ENCODE data around the gene TEX38. TPM values are rescaled to one million over a fixed set of nuclear protein-coding genes. Genes with fewer than 3 reads are reported as not detected.

Gene TEX38
- total and polyA plus RNA-seq, 10 of the 15 experiments (the other 5 are each of a cell fraction or from before 2014, with no cell fraction given) = 0.07 to 0.32 (median 0.15) TPM; not detected in 7

GRCh38 chr1:46646844-46647243, 24.8 kb upstream of the TEX38 start:
- H2AFZ ChIP-seq (ENCODE audit: control insufficient read depth, low read depth, low read length) = no peak overlapping the region
- FAIRE-seq = no peak
- no peak overlapping the region for H3K9ac ChIP-seq (ENCODE audit: control insufficient read depth, insufficient read depth, low read length)
- WGBS (ENCODE audit: insufficient coverage, insufficient replicate concordance, low lambda C conversion rate, missing lambda C conversion rate) = 96% methylated on average over 2 of the region's 2 CpGs
- H3K4me3 ChIP-seq = no peak overlapping the region
- no peaks in the 10 kb centered on the region for H4K20me1 ChIP-seq (ENCODE audit: control insufficient read depth, insufficient read depth)
- ChIA-PET SMC1A (ENCODE audit: uncharacterized antibody, unreplicated experiment) (no interaction called here), CTCF (interaction anchor here (1.6 kb wide), 1 partner anchor 23 kb away, joined by 3 read pairs; no protein-coding TSS in a partner anchor), POLR2A (no interaction called here), RAD21 (ENCODE audit: unreplicated experiment) (no interaction called here)
- no peak overlapping the region for H3K27ac ChIP-seq (ENCODE audit: control insufficient read depth, insufficient read depth)
- no peak overlapping the region for H3K4me2 ChIP-seq (ENCODE audit: control insufficient read depth, insufficient read depth)
- no TSS peak for BruUV-seq (replicated peaks)
- H3K36me3 ChIP-seq (ENCODE audit: control insufficient read depth in 2 of 2, insufficient read depth in 2 of 2, low read length in 1 of 2) = peaks cover 0 to 11% of the 10 kb centered on the region in 2 experiments; a peak in 3 of 4 replicates
- no peaks in the 10 kb centered on the region for H3K79me2 ChIP-seq (ENCODE audit: control insufficient read depth, insufficient read depth, low read length)
- H3K9me3 ChIP-seq (replicated peaks; ENCODE audit: control insufficient read depth, insufficient read depth, low read length) = peaks cover 2% of the 10 kb centered on the region; the same call in 2 of the 3 replicates
- in situ Hi-C loops (cut with MboI) = no loop called here
- no peaks in the 10 kb centered on the region for H3K4me1 ChIP-seq (ENCODE audit: control insufficient read depth, insufficient read depth, low read length)
- no peak for ATAC-seq
- H3K27me3 ChIP-seq (replicated peaks in 1 of 2; ENCODE audit: control insufficient read depth in 2 of 2, insufficient read depth in 2 of 2, low read length in 1 of 2) = no peaks in the 10 kb centered on the region
- no peak for DNase-seq (ENCODE audit: low read depth, low spot score)
- intact Hi-C loops (cut with micrococcal nuclease; ENCODE audit: unreplicated experiment) = no loop called here
- TF ChIP-seq NKRF (conservative IDR thresholded peaks at IDR 0.05) (no peak), JUNB (IDR thresholded peaks at IDR 0.05) (no peak), POLR2AphosphoS5 (IDR thresholded peaks at IDR 0.05; ENCODE audit: low read length) (no peak), POU2F2 (IDR thresholded peaks at IDR 0.05; ENCODE audit: borderline replicate concordance, low read depth, low read length) (no peak), SKIL (IDR thresholded peaks at IDR 0.05; ENCODE audit: low read depth, poor library complexity, severe bottlenecking) (no peak), ETV6 (conservative IDR thresholded peaks at IDR 0.05 in 1 of 2, IDR thresholded peaks at IDR 0.05 in 1 of 2; ENCODE audit: borderline replicate concordance in 1 of 2, low read depth in 1 of 2) (no peak), NBN (IDR thresholded peaks at IDR 0.05) (no peak), HDGF (IDR thresholded peaks at IDR 0.05) (no peak), ZNF687 (IDR thresholded peaks at IDR 0.05) (no peak)
- TF ChIP-seq, protein P1, sequence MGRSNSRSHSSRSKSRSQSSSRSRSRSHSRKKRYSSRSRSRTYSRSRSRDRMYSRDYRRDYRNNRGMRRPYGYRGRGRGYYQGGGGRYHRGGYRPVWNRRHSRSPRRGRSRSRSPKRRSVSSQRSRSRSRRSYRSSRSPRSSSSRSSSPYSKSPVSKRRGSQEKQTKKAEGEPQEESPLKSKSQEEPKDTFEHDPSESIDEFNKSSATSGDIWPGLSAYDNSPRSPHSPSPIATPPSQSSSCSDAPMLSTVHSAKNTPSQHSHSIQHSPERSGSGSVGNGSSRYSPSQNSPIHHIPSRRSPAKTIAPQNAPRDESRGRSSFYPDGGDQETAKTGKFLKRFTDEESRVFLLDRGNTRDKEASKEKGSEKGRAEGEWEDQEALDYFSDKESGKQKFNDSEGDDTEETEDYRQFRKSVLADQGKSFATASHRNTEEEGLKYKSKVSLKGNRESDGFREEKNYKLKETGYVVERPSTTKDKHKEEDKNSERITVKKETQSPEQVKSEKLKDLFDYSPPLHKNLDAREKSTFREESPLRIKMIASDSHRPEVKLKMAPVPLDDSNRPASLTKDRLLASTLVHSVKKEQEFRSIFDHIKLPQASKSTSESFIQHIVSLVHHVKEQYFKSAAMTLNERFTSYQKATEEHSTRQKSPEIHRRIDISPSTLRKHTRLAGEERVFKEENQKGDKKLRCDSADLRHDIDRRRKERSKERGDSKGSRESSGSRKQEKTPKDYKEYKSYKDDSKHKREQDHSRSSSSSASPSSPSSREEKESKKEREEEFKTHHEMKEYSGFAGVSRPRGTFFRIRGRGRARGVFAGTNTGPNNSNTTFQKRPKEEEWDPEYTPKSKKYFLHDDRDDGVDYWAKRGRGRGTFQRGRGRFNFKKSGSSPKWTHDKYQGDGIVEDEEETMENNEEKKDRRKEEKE (IDR thresholded peaks at IDR 0.05) = no peak

Measured in GM12878 (cell line).